ENCODE measurements around the gene TMEM270.

The TMEM270 gene

GRCh38 chr7:73909051-73909941 lies 48.3 kb downstream of the TMEM270 start:
- TF ChIP-seq ZNF274 (IDR thresholded peaks at IDR 0.05; ENCODE audit: low read depth, low read length): no peak

GRCh38 chr7:73909996-73910395 lies 49.0 kb downstream of the TMEM270 start:
- no peak for TF ChIP-seq ZNF274 (IDR thresholded peaks at IDR 0.05; ENCODE audit: low read depth, low read length)
- no peak overlapping the region for H3K4me3 ChIP-seq (ENCODE audit: low read length)

More at GRCh38 chr7:73909051-73909941, 48.3 kb downstream of the TMEM270 start:
- no peak overlapping the region for H3K4me3 ChIP-seq (ENCODE audit: low read length)

- TF ChIP-seq ZNF274 (IDR thresholded peaks at IDR 0.05; ENCODE audit: low read depth, low read length): no peak
- H3K4me3 ChIP-seq (ENCODE audit: low read length): no peak overlapping the region
Observed at GRCh38 chr7:73912223-73912622, 51.3 kb downstream of the TMEM270 start.
